HG03280 (cell line): ENCODE measurements around the gene NKX2-3.

Experiments used
- ATAC-seq: cut with Tn5 transposase; IDR thresholded peaks from one replicate; pipeline ENCODE4 v1.9.1; 2021; ENCODE audit warnings: mild to moderate bottlenecking, moderate library complexity; ENCODE audit not compliant: unreplicated experiment

NKX2-3 gene

DNA sequence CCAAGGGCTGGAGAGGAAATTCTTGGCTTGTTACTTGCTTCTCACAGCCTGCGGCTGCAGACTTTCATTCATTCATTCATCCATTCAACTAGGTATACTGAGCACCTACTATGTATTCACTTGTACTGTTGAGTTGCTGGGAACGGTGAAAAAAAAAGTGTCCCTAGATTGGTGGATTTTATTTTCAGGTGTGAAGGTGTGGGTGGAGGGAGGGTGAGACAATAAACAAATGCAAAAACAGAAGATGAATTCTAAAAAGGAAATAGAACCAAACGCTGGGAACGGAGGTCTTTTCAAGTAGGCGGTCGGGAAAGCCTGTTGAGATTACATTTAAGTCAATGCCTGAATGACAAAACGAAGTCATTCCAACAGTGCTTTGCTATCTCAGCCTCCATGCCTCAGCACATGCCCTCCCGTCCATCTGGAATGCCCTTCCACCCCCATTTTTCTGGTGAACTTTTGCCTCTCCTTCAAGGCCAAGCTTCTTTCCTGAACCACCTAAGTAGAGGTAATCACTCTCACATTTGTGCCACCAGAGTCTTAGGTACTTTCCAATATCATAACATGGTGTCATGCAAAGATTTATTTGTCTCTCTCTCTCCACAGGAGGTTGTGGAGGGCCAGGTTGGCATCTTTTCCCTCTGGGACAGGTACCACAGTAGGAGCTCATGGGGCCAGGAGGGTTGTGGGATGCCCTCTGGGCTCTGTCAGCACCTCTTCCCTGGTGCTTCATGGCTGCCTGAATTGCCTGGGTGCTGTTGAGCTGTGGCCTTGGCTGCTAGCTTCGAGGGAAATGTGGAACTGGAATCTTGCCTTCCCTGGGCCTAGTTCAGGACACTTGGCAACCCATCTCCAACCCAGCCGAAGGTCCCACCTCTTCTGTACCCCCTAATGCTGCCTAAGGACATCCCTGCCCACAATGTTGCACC lies 5.5 kb downstream of the NKX2-3 start:
- ATAC-seq: no peak

DNA sequence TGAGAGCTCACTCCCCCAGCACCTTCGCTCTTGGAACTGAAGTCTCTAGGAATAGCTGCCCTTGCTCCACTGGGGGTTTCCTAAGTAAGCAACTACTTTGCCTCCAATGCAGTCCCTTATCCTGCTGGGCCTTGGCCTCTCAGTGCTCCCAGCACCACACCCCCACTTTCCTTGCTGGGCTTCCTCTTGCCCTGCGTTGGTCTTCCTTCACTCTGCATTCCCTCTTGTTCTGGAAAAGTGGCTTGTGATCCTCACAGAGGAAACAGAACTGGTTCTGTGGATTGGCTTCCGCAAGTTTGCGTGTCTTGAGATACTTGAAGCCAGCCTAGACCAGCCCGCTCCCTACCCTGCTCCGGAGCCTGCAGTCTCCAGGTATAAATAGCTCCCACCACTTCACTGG lies 6.4 kb downstream of the NKX2-3 start:
- no peak for ATAC-seq

DNA sequence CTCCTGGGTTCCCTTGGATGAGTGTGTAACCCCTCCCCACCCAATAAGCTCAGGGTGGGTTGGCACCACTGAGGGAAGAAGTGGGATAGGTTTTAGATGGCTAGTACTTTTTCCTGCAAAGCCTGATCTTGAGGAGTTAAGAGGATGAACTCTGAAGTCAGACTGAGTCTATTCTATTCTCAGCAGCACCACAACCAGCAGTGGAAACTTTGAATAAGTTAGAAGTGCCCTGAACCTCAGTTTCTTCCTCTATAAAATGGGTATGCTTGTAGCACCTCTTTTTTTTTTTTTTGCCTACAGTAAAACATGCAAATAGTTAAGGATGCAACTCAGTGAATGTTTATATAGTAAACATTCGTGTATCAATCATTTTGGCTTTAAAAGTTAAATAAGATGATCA lies 7.1 kb downstream of the NKX2-3 start:
- ATAC-seq: no peak

DNA sequence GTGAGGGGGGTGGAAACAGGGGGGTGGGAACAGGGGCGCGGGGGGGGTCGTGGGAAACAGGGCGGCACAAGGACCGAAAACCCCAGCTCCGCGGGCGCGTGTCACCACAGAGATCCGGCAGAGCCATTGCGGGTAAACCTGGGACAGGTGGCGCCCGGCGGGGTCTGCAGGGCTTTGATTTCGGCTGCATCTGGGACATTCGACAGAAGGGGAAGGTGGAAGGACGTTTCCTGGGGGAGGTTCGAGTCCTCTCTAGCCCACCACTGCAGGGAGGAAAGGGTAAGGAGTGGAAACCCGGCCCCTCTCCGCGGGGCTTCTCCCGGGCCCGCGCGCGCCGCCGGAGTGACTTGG lies 7.5 kb downstream of the NKX2-3 start:
- no peak for ATAC-seq

DNA sequence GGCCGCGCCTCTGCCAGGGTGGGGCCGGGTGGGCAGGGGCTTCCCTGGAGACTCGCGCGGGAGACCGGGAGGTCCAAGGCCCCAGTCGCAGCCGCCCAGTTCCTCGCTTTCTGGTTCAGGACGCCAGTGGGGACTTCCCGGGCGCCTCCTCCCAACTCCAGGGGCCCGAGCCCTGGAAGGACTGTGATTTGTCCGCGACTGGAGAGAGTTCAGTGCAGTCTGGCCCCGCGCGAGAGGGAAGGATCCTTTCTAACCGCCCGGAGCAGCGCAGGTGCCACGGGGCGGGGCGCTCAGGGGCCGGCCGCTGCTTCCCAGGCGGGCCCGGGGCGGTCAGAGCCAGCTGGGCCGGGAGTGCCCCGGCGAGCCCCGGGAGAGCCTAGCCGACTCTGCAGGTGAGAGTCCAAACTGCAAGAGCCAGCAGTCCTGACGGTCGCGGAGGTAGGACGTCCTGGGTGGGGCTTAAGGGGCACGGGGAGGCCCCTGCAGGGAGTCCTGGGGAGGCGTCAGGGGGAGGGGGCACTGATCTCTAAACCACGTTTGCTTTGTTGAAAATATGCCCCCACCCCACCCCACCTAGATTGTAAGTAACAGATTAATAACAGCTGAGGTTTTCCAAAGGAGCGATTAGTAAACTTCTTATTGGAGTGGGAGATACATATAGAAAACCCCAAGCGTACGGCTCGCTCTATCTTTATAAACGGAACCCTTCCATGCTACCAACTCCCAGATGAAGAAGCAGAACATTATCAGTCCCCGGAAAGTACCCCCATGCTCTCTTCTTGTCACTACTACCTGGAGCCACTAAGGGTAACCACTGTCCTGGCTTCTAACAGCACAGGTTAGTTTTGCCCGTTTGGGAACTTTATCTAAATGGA lies 8.2 kb downstream of the NKX2-3 start:
- no peak for ATAC-seq

DNA sequence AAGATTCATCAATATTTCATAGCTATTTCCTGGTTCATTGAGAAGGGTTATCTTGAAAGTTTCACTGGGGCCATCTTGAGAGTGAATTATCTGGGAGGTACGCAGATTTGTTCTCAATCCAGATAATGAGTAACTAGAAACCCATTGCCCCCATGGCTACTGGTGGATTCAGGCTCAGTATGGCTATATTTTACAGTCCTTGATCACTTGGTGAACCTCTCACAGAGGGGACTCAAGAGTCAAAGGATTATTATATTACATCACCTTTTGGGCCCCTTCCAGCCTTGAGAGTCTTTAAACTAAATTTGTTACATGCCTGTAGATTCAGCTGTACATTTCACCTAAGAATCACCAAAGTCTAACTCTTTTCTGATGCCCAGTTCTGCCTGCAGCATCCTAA lies 11.6 kb downstream of the NKX2-3 start:
- no peak for ATAC-seq

DNA sequence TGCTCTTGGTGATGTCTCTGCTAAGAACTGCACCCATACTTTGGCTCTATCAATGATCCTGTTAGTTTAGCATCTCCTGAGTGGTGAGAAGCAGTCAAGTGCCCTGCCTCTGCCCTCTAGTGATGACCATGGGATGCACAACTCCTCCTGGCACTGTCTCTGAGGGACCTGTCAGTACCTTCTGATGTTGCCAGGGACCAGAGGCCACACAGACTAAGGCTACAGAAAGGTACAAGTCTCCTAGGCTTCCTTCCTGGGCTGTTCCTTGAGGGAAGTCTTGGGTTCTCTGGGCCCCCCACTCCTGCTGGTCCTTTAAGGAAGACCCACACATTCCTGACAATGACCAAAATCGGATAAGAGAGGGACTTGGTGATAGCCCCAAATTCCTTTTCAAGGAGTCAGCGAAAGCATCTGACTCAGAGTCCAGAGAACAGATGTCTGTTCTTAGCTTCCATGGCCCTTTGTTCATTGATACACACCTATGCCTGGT lies 15.3 kb downstream of the NKX2-3 start:
- no peak for ATAC-seq

DNA sequence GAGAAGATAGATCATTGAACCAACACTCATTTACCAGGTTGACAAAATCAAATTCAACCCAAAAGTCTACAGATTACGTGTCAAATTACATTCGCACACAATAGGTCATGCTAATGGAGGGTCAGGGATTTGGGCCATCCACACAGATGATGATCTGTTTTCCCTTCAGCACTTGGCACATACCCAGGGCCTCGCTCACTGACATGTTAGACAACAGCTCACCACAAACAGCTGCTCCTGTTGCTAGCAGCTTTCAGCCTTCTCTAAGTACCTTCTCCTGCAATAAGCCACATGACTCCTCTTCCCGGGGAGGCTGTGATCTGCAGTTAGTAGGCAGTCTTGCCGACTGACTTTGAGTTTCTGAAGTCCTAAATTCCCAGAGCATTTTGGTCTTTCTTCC lies 18.4 kb downstream of the NKX2-3 start:
- ATAC-seq: no peak

DNA sequence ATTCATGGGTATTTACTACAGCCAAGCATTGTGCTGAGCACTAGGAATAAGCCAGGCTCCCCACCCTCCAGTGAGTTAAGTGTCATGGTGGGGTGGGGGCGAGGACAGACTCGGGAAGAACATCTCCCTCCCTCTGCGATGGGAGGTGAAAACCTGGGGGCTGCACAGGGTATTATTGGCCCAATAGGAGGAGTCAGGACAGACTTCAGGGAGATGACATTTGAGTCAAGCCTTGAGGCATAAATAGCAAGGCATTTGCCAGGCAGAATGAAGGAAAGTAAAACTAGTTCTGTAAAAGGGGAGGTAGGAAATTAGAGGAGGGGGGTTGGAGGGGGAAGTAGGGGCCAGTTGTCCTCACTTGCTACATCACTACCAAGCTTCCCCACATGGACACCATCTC lies 18.9 kb downstream of the NKX2-3 start:
- no peak for ATAC-seq

DNA sequence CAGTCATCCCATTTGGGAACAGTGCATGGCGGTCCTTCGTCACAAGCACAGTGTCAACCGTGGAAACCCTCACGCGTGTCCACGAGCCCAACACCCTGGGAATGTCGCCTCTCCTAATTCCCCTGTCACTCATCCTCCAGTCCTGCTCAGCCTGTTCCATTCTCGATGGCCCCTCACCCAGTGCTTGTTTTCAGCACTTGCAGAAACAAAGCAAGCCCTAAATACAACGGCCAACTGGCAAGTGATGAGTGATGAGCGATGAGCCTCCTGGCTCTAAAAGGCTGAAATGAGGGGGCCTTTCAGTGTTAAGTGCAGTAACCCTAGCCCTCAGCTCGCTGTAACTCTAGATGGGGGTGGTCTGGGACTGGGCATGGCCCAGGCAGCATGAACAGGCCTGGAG lies 22.6 kb downstream of the NKX2-3 start:
- ATAC-seq: no peak

DNA sequence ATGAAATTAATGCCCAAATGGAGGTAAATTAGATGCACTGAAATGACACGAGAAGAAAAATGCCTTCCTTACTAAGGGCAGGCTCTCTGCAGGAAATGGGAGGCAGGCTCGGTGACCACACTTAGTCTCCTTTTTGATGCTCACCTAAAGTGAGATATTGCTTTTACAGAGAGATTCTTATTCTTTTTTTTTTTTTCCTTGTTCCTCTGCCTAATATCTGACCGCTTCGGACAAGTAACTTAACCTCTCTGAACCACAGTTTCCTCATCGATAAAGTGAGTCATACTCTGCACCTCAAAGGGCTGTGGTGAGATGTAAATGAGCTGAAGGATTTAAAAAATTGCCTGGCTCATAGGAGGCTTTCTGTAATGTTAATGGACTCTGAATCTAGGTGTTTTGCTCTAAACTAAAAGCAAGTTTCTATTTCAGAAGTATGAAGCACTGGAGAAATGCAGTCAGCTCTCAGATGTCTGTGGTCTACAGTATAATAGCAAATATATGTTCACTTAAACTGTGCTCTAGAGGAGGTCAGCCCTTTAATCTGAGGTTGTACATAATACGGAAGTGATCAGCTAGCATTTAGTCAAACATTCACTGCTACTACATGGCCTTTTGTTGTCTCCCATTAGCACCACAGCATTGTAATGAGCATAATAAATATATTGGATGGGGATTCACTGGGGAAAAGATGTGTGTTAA lies 23.2 kb downstream of the NKX2-3 start:
- ATAC-seq: peak; percentile 92

DNA sequence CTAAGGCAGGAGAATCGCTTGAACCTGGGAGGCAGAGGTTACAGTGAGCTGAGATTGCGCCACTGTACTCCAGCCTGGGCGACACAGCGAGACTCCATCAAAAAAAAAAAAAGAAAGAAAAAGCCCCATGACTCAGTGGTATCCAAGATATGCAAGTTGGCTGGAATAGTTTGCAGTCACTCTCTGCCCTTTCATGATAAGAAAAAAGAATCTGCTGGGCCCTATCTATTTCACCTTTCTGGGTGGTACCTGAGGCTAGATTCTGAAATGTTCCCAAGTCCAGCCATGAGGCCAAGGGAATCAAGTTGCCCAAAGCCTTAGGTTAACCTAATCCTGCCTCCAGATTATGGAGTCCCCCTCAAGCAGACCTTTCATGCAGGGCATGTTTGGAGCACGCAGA lies 24.3 kb downstream of the NKX2-3 start:
- no peak for ATAC-seq

DNA sequence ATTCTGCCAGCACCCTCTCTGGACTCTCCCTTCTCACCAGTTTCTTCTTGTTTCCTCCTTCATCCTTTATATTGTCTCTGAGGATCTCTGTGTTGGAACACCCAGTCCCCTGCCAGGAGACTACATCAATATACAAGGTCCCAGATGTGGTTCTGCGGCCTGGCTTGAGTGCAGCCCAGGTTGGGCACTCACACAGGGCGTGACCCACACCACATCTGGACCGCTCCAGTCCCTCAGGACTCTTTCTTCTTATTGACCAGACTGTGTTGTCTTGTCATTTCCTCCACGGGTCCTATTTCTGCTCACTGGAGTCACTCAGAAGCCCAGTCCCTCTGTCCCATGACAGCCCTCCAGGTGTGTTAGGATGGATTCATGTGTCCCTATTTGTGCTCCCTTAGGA lies 26.0 kb downstream of the NKX2-3 start:
- ATAC-seq: no peak

DNA sequence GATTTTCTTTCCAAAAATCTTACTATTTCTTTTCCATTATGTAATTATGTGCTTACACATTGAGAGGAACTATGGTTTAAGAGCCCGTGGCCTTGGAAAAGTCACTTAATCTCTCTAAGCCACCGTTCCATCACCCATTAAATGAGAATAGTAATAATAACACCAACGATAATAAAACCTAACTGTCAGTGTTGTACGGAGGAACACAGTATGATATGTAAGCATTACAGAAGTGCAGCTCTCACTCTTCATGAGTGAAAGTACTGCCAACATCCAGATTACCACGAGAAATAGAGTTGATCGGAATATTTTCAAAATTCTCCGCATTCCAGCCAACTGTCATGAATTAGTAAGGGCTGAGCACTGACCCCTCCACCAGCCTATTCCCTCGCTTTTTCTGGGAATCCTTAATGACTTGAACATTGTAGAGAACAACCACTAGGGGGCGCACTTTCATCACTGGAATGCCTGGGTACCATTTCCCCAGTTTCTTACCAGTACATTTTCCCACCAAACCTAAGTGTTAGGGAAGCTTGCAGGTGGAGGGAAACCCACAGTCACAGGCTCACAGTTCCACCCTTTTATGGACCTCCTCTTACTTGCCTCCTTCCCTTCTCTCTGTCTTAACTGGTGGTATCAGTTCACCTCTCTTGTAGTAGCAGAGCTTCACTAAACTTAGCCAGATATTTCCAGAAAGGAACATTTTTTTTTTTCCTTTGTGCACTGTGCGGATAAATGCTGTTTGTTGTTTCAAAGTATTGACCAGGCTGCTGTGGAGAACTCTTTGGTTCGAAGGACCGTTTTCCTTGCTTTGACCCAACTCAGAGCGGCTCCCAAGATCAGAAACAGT lies 27.8 kb downstream of the NKX2-3 start:
- no peak for ATAC-seq

DNA sequence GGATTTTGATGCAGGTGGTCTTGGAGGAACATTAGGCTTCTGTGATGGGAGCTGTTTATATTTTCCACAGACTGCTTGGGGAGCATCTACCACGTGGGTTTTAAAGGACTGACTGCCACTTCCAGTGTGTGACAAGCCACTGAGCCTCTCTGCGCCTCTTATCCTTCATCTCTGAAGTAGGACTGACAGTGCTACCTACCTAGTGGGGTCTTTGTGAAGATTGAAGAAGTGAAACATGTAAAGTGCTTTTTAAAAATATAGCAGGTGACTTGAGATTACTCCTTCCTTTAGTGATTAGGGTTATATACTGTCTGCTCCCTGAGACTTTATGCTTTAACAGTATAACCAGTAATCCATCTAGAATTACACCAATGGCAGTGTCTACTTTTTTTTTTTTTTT lies 29.9 kb downstream of the NKX2-3 start:
- no peak for ATAC-seq

DNA sequence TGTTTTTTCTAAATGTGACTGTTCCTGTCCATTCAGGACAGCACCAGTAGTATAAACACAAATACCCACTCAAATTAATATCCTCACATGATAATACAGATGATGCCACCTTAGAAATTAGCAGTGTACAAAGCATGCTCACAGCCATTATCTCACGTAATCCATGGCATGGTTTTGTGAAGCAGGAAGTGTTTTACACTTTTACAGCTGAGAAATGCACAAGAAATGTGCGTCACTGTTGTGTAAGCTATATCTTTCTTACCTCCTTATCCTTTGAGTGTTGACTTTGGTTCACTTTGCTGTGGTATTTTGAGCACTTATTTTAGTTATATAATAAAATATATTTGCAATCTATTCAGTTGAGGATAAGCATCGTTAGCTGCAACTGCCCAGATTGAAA lies 31.6 kb downstream of the NKX2-3 start:
- ATAC-seq: no peak

DNA sequence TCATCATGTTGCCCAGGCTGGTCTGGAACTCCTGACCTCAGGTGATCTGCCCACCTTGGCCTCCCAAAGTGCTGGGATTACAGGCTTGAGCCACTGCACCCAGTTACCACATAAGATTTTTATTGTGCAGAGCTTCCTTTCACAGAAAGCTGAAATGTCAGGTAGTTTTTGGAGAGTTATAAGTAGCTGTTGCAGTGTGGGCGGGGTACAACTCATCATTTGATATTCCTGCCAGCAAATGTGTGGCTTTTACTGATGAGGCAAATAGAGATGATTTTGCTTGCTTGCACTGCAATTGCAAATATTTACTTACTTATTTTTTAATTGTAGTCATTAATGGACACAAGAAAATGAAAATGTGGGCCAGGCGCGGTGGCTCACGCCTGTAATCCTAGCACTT lies 32.4 kb downstream of the NKX2-3 start:
- ATAC-seq: no peak

DNA sequence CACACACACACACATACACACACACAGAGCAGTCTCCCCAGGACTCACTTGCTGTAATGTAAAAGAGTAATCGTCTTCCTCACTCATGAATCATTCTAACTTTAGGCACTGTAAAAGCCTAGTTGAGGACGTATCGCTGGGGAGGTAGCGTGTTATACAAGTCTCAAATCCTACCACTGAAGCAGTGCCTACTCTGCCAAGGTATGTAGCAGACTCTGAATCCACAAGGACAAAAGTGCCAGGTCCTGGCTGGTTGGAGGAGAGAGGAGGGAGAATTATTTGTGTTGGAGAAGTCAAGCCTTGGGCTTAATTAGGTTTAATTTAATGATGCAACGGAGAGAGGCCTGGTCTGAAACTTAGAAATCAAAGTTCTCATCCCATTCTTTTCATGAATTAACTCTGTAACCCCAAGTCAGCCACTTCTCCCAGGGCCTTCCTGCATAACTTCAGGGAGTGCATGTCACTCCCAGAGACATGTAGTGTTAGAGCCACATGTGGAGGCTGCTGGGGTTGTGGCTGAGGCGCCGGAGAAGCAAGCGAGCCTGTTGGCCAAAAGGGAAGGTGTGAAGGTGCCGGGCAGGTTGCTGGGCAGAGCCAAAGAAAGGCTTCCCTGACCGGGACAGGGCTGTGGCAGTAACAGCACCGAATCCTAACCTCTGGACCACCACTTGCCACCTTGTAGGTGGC lies 36.7 kb downstream of the NKX2-3 start:
- ATAC-seq: no peak

DNA sequence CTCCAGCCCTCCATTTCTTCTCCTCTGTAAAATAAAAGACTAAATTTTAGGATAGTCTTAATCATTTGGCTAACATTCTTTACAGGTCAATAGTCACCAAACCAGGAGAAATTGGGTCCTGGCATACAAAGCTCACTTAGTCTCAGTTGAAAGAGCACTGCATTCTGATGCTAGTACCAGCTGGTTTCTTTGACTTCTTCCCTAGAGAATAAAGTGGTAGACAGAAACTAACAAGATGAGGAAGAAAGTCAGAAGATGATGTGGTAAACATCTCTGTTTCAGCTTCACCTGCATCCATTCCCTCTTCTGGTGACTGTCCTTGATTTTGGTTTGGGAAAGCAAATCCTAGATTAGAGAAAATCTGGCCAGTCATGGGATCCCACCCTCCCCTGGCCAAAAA lies 37.2 kb downstream of the NKX2-3 start:
- no peak for ATAC-seq

DNA sequence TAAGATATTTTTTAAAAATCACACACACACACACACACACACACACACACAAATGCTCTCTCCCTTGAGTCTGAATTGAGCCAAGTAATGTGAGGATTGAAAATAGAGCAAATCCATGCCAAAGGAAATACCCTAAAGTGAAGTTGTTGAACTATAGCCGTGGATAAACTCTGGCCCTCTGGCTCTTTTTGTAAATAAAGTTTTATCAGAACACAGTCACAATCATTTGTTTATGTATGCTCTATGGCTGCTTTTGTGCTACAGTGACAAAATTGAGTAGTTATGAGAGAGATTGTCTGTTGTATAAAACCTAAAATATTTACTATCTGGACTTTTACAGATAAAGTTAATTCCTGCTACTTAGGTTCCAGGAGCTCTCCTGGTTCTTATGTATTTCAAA lies 39.1 kb downstream of the NKX2-3 start:
- ATAC-seq: no peak
